Body of pancreas (tissue), 4 donors: ENCODE results near the gene RAB10.
"Not testable (repeated sequence)": the region's sequence is repeated elsewhere in the genome, so short reads cannot be mapped to it uniquely, and the experiment has no call there.

Experiments used
- CTCF ChIP-seq, 7 experiments: fragments of 450-650 bp in 4 of 7; fragments of 200-600 bp in 3 of 7; sonication (generic) in 3 of 7; IDR thresholded peaks; one replicate each; pipeline ENCODE4 v1.5.1; 2016 to 2019; ENCODE audit warnings: antibody characterized with exemption in 7 of 7
- POLR2A ChIP-seq, 3 donors: fragments of 450-650 bp; IDR thresholded peaks; one replicate each; pipeline ENCODE4 v1.6.1; 2016; ENCODE audit warnings: antibody characterized with exemption in 3 of 3, mild to moderate bottlenecking in 2 of 3

- TF ChIP-seq CTCF, POLR2A (IDR thresholded peaks at IDR 0.05): not testable (repeated sequence)
Observed at GRCh38 chr2:26088931-26089330, 55.0 kb downstream of the RAB10 start.
